ENCODE measurements around the gene TEX261. TPM values are rescaled to one million over a fixed set of nuclear protein-coding genes. Genes with fewer than 3 reads are reported as not detected.

Gene TEX261
- total and polyA plus RNA-seq, 12 donors: 17.5 to 67.0 (median 42.1) TPM

DNA sequence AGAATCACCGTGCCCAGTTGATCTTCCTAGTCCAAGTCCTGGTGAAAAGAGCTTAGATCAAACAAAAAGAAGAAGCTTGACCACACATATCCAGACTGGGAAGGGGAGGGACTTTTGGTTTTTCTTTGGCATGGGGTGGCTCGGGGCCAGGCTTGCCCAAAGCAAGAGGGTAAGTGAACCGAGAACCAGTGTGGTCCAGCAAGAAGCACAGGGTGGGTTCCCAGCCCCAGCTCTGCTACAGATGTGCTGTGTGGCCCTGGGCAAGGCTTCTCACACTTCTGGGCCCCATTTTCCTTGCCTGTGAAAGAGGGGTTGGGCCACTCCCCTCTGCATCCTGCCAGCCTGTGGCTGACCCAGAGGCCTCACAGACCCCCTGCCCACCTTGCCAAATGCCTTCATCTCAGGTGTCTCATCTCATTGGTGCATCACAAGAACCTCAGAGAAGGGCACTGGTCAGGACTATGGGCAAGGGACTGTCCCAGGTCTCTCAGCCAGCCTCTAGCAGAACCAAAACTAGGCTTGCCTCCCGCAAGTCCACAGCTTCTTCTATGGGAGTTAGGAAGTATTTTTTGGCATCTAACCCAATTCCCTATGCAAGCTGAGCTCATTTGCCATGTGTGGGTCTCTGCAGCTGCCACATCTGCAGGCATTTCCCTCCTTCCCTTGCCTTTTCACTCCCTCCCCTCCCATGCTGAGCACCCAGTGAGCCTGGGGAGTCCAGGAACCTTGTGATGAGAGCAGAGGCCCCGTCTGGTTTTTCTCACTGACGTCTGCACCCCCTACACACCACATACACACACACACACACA lies 52.1 kb downstream of the TEX261 start:
- Histone ChIP-seq H3K9me3 (no peaks in the 10 kb centered on the region), H3K4me1 (peaks cover 0 to 9% (median 0%) of the 10 kb centered on the region in 9 donors), H3K27me3 (peaks cover 0 to 39% (median 18%) of the 10 kb centered on the region in 7 donors), H3K36me3 (no peaks in the 10 kb centered on the region), H3K27ac (no peak overlapping the region), H3K4me3 (no peak overlapping the region)
- ATAC-seq (no peak), DNase-seq (no peak)
- intact Hi-C loops (cut with DNase I): loop anchor here in 6 of 10 donors (10.0 kb wide), 2 partner anchors 148 to 158 kb away; partner anchors contain the start of gene FIGLA (in 4 of the 6)
- TF ChIP-seq CTCF (IDR thresholded peaks at IDR 0.05): no peak
- WGBS, 2 donors: 56 to 58% methylated on average over 6 of the region's 6 CpGs

- Histone ChIP-seq H3K27me3 (peaks cover 0 to 36% (median 12%) of the 10 kb centered on the region in 7 donors), H3K36me3 (no peaks in the 10 kb centered on the region), H3K9me3 (no peaks in the 10 kb centered on the region), H3K27ac (no peak overlapping the region), H3K4me3 (no peak overlapping the region), H3K4me1 (peaks cover 0 to 1% (median 0%) of the 10 kb centered on the region in 9 donors)
- WGBS, 2 donors: 80 to 87% methylated on average over 5 of the region's 5 CpGs
- intact Hi-C loops (cut with DNase I): loop anchor here in 6 of 10 donors (10.0 kb wide), 2 partner anchors 147 to 157 kb away; partner anchors contain the start of gene FIGLA (in 4 of the 6)
- no peak for TF ChIP-seq CTCF (IDR thresholded peaks at IDR 0.05)
- DNase-seq (no peak), ATAC-seq (no peak)
Measured at GRCh38 chr2:70941701-70942100, 53.0 kb downstream of the TEX261 start.

DNA sequence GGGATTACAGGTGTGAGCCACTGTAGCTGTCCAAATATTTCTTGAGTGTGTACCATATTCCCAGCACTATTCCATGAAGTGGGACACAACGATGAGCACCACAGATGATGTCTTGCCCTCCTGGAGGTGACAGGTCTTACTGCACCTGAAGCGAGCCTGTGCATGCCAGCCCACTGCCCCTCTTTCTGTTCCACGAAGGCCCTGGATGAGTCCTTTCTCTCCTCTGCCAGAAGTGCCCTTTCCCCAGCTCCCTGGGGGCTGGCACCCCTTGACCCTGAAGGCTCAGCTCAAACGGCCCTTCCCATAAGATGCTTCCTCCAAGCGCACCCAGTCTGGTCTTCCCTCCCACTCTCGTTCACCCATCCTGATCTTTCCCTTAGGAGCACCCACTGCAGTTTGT lies 53.5 kb downstream of the TEX261 start:
- DNase-seq (no peak), ATAC-seq (no peak)
- intact Hi-C loops (cut with DNase I): loop anchor here in 6 of 10 donors (10.0 kb wide), 2 partner anchors 146 to 156 kb away; partner anchors contain the start of gene FIGLA (in 4 of the 6)
- Histone ChIP-seq H3K36me3 (no peaks in the 10 kb centered on the region), H3K27ac (no peak overlapping the region), H3K4me3 (no peak overlapping the region), H3K4me1 (no peaks in the 10 kb centered on the region), H3K27me3 (peaks cover 0 to 36% (median 10%) of the 10 kb centered on the region in 7 donors), H3K9me3 (no peaks in the 10 kb centered on the region)
- no peak for TF ChIP-seq CTCF (IDR thresholded peaks at IDR 0.05)
- 82 to 85% methylated on average over 6 of the region's 6 CpGs for WGBS, 2 donors

GRCh38 chr2:70939839-70940580 lies 54.7 kb downstream of the TEX261 start:
- 72 to 83% methylated on average over 10 of the region's 10 CpGs for WGBS, 2 donors
- intact Hi-C loops (cut with DNase I): loop anchor here in 7 of 10 donors (5.0 to 10.0 kb wide), 3 partner anchors 78 to 155 kb away; partner anchors contain the start of gene FIGLA (in 4 of the 7)
- H3K27me3 ChIP-seq: peaks cover 0 to 31% (median 10%) of the 10 kb centered on the region in 7 donors
- ATAC-seq: no peak
- H3K27ac ChIP-seq: no peak overlapping the region
- DNase-seq: no peak
- no peak for TF ChIP-seq CTCF (IDR thresholded peaks at IDR 0.05)
- H3K4me1 ChIP-seq: no peaks in the 10 kb centered on the region
- H3K36me3 ChIP-seq: no peaks in the 10 kb centered on the region
- no peaks in the 10 kb centered on the region for H3K9me3 ChIP-seq
- H3K4me3 ChIP-seq: no peak overlapping the region
